Measurements from ENCODE around the gene OR7C1.
"Not testable (repeated sequence)": the region's sequence is repeated elsewhere in the genome, so short reads cannot be mapped to it uniquely, and the experiment has no call there.

The OR7C1 gene

GRCh38 chr19:14835011-14835410 is at the start of gene OR7C1, which contains the start of gene OR7A5:
OR7C1 (minus strand) TSS chr19:14835185; CDS start chr19:14800136, 35,049 bp downstream.
OR7A5 (minus strand) TSS chr19:14835185; CDS start chr19:14828241, 6,944 bp downstream.
- DNase-seq: no peak

GRCh38 chr19:14871619-14872230 is 36.7 kb upstream of the OR7C1 start:
- peak; percentile 7 for DNase-seq

GRCh38 chr19:14868497-14868896 is 33.5 kb upstream of the OR7C1 start:
- no peak for DNase-seq

- DNase-seq: no peak
Measured at GRCh38 chr19:14848822-14849221, 13.8 kb upstream of the OR7C1 start, which contains the start of gene OR7A10. OR7A10 (minus strand) TSS chr19:14848922; CDS start chr19:14841877, 7,045 bp downstream.

GRCh38 chr19:14843578-14843977 is 8.6 kb upstream of the OR7C1 start:
- no peak for DNase-seq

GRCh38 chr19:14843169-14843568 is 8.2 kb upstream of the OR7C1 start:
- DNase-seq: no peak

- DNase-seq: no peak
Measured at GRCh38 chr19:14840206-14840605, 5.2 kb upstream of the OR7C1 start.

GRCh38 chr19:14837391-14837790 is 2.4 kb upstream of the OR7C1 start:
- DNase-seq: no peak

- no peak for DNase-seq
Measured at GRCh38 chr19:14830702-14831101, 4.3 kb downstream of the OR7C1 start.

- no peak for DNase-seq
Measured at GRCh38 chr19:14826006-14826405, 9.0 kb downstream of the OR7C1 start.

- no peak for DNase-seq
Measured at GRCh38 chr19:14821937-14822336, 13.0 kb downstream of the OR7C1 start.

- DNase-seq: no peak
Measured at GRCh38 chr19:14818588-14818987, 16.4 kb downstream of the OR7C1 start.

- no peak for DNase-seq
Measured at GRCh38 chr19:14817052-14817451, 17.9 kb downstream of the OR7C1 start.

GRCh38 chr19:14814982-14815652 is 19.9 kb downstream of the OR7C1 start:
- DNase-seq: no peak

GRCh38 chr19:14809272-14810057 is 25.5 kb downstream of the OR7C1 start:
- no peak for DNase-seq

GRCh38 chr19:14804765-14805164 is 30.2 kb downstream of the OR7C1 start:
- DNase-seq: no peak

GRCh38 chr19:14798760-14799159 is 36.2 kb downstream of the OR7C1 start:
- DNase-seq: no peak

GRCh38 chr19:14796021-14796420 is 39.0 kb downstream of the OR7C1 start:
- DNase-seq: no peak

GRCh38 chr19:14795078-14795721 is 39.8 kb downstream of the OR7C1 start:
- DNase-seq: no peak

GRCh38 chr19:14792250-14792649 is 42.7 kb downstream of the OR7C1 start:
- not testable (repeated sequence) for DNase-seq

- peak; percentile 34 for DNase-seq
Measured at GRCh38 chr19:14786421-14786851, 48.5 kb downstream of the OR7C1 start.

GRCh38 chr19:14785102-14785793 is 49.7 kb downstream of the OR7C1 start:
- peak; percentile 45 for DNase-seq

GRCh38 chr19:14784730-14785101 is 50.3 kb downstream of the OR7C1 start:
- peak; percentile 31 for DNase-seq

Measured in activated CD4-positive, alpha-beta T cell treated with anti-CD3 and anti-CD28 coated beads, Interleukin-2, Interleukin-6, amounts not matched to agents 100 ng/mL and 50 ng/mL, durations not matched to agents 16 hours and 8 hours (primary cell).